GM21367 (cell line): ENCODE data around the gene COMMD10.

Source experiments
- ATAC-seq: cut with Tn5 transposase; IDR thresholded peaks from one replicate; pipeline ENCODE4 v1.9.1; 2021; ENCODE audit not compliant: unreplicated experiment

Gene COMMD10

DNA sequence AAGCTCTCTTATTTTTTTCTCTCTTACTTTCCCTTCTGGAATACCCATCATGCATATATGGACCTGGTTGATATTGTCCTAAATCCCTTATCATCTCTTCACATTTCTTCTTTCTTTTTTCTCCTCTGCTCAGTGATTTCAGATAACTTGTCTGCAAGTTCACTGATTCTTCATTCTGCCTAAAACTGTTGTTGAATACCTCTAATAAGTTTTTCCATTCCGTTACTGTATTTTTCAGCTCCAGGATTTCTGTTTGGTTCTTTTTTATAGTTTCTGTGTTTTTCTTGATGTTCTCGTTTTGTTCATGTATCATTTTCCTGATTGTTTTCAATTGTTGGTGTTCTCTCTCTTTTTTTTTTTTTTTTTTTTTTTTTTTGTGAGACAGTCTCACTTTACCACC, 203.7 kb downstream of the COMMD10 start:
- ATAC-seq, result no peak

GRCh38 chr5:116289276-116289675, 204.5 kb downstream of the COMMD10 start:
- no peak for ATAC-seq

GRCh38 chr5:116291271-116291670, 206.4 kb downstream of the COMMD10 start:
- ATAC-seq, result no peak

- ATAC-seq, result no peak
Measured at GRCh38 chr5:116292321-116292720, 207.5 kb downstream of the COMMD10 start.

- no peak for ATAC-seq
Measured at GRCh38 chr5:116296335-116297072, 211.7 kb downstream of the COMMD10 start.

DNA sequence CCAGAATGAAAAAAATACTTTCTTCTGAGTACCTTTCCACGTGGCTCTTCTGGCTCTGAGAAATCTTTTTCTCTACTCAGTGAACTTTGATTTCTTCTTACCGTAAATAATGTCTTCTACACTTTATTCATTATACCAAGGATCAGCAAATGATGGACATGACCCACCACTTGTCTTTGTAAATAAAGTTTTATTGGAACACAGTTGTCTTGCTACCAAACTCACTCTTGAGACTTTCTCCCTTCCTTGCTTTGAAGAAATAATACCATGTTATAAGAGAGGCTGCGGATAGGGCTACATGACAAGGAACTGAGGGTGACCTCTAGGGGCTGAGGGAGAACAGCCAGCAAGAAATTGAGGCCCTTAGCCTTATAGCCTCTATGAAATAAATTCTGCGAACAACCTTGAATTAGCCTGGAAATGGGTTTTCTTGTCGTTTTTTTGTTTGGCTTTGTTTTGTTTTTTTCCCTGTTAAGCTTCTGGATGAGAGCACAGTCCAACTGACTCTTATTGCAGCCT, 212.5 kb downstream of the COMMD10 start:
- ATAC-seq, result no peak

- ATAC-seq, result no peak
Measured at GRCh38 chr5:116299746-116300640, 215.2 kb downstream of the COMMD10 start.

DNA sequence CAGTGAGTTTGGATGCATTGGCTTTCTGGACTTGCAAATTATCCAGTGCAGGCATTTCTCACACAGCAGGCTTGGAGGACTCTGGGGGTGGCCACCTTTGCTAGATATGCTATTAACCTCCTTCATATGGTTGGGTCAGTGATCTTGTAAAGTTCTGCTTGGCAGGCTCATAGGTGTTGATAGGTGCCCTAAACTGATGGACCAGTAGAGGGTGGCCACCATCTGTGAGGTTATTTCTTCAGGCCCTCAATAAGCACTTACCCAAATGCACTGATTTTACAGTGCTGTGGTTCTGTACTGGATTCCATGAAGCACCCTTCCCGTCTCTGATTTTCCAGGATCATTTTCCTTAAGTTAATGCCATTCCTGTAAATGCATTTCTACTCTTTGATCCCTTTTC, 216.3 kb downstream of the COMMD10 start:
- ATAC-seq, result no peak

GRCh38 chr5:116303340-116303739, 218.5 kb downstream of the COMMD10 start:
- ATAC-seq, result no peak

GRCh38 chr5:116303810-116304209, 219.0 kb downstream of the COMMD10 start:
- ATAC-seq, result no peak

GRCh38 chr5:116305899-116306298, 221.1 kb downstream of the COMMD10 start:
- no peak for ATAC-seq

- no peak for ATAC-seq
Measured at GRCh38 chr5:116306846-116307245, 222.0 kb downstream of the COMMD10 start.

DNA sequence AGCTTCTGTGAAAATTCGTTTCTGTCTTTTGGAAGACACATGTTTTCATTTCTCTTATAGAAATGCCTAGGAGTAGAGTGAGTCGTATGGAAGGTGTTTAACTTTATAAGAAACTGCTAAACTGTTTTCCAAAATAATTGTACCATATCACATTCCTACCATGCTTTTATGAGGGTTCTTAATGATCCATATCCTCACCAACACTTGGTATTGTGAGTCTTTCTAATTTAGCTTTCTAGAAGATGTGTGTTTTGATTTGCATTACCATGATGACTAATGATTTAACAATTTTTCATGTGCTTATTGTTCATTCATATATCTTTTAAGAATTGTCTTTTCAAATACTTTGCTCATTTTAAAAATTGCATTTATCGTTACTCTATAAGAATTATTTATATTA, 223.6 kb downstream of the COMMD10 start:
- no peak for ATAC-seq

DNA sequence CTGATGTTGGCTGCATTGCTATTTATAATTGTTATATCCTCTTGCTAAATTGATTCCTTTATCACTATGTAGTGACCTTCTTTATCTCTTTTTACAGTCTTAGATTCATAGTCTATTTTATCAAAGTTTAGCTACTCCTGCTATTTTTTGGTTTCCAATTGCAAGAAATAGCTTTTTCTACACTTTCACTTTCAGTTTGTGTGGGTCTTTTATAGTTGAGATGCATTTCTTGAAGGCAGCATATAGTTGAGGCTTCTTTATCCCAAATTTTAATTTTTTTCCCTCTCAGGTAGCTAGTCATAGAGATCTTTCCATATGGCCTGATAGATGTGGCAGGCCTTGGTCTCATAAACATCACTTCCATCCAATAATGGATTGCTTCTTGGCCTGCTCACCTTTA, 228.5 kb downstream of the COMMD10 start:
- no peak for ATAC-seq

DNA sequence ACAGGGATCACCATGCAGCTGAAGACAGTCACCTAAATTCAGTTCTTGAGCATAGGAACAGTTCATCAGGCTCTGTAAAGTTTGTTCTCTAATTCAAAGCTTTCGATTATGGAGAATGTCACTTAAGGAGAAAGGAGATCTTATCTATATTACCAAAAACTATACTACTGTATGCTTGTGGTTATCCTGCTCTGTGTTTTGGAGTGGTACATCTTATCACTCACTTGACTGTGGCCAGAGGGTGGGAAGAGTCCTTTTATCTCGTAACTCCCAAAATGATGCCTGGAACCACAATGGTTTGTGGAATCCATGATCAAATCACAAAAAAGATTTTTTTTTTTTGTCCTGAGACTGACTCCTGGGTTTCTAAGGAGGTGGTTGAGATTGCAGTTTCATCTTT, 230.7 kb downstream of the COMMD10 start:
- no peak for ATAC-seq

GRCh38 chr5:116318091-116318854, 233.4 kb downstream of the COMMD10 start:
- no peak for ATAC-seq

- ATAC-seq, result no peak
Measured at GRCh38 chr5:116320486-116320885, 235.7 kb downstream of the COMMD10 start.

GRCh38 chr5:116329503-116329902, 244.7 kb downstream of the COMMD10 start:
- no peak for ATAC-seq

DNA sequence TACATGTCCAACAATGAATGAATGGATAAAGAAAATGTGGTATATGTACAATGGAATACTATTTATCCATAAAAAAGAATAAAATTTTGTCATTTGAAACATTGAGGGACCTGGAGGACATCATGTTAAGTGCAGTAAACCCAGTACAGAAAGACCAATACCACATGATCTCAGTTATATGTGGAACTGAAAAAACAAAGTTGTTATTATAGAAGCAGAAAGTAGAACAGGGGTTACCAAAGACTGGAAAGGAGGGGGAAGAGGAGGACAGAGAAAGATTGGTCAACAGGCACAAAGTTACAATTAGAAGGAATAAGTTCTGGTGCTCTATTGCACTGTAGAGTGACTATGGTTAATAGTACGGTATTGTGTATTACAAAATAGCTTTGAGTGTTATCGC, 256.0 kb downstream of the COMMD10 start:
- no peak for ATAC-seq
